Esophagus squamous epithelium (tissue), 4 donors: Measurements from ENCODE around the gene PARD3.

Experiments used
- CTCF ChIP-seq, 6 experiments: fragments of 450-650 bp in 4 of 6; fragments of 200-600 bp in 2 of 6; sonication (generic) in 2 of 6; IDR thresholded peaks; one replicate each; pipeline ENCODE4 v1.5.1; 2016 to 2019; ENCODE audit warnings: antibody characterized with exemption in 6 of 6, mild to moderate bottlenecking in 4 of 6, moderate library complexity in 4 of 6
- POLR2A ChIP-seq, 4 donors: fragments of 450-650 bp; IDR thresholded peaks; one replicate each; pipeline ENCODE4 v1.6.1; 2017; ENCODE audit warnings: antibody characterized with exemption in 4 of 4, mild to moderate bottlenecking in 4 of 4, moderate library complexity in 3 of 4

- no peak for TF ChIP-seq CTCF (IDR thresholded peaks at IDR 0.05)
- no peak for TF ChIP-seq POLR2A (IDR thresholded peaks at IDR 0.05)
Measured at GRCh38 chr10:34719746-34720145, 95.3 kb downstream of the PARD3 start.
